Activated CD8-positive, alpha-beta T cell treated with anti-CD3 and anti-CD28 coated beads for 36 hours (primary cell): Measurements from ENCODE around the gene NFATC3. TPM values are rescaled to one million over a fixed set of nuclear protein-coding genes. Genes with fewer than 3 reads are reported as not detected.

Experiments
- ATAC-seq: fragments of 200-7000 bp; cut with Tn5 transposase; one replicate; pipeline ENCODE4 v1.10.0; 2021; ENCODE audit warnings: mild to moderate bottlenecking, moderate library complexity
- CTCF ChIA-PET: fragments of 350-600 bp; sonication (Branson Sonifier 250); formaldehyde crosslinking; loops from one replicate; lab custom pipeline; 2021; ENCODE audit warnings: antibody characterized with exemption; lab: Charles Lee
- POLR2A ChIA-PET: fragments of 350-600 bp; sonication (Branson Sonifier 250); formaldehyde crosslinking; loops from one replicate; lab custom pipeline; 2021; ENCODE audit warnings: antibody characterized with exemption; lab: Charles Lee
- DNase-seq: peaks from one replicate; pipeline ENCODE4 v3.0.0-alpha.2; 2020
- H3K27ac Mint-ChIP-seq: one replicate; pipeline ENCODE4 v1.8.0; 2021; ENCODE audit warnings: mild to moderate bottlenecking, mixed read lengths
- H3K27me3 Mint-ChIP-seq: one replicate; pipeline ENCODE4 v1.8.0; 2021; ENCODE audit warnings: mixed read lengths
- H3K36me3 Mint-ChIP-seq: one replicate; pipeline ENCODE4 v1.8.0; 2021; ENCODE audit warnings: low read depth, mixed read lengths
- H3K4me1 Mint-ChIP-seq: one replicate; pipeline ENCODE4 v1.8.0; 2021; ENCODE audit warnings: low read depth, mixed read lengths
- H3K4me3 Mint-ChIP-seq: one replicate; pipeline ENCODE4 v1.8.0; 2021; ENCODE audit warnings: mild to moderate bottlenecking, moderate library complexity, mixed read lengths
- H3K9me3 Mint-ChIP-seq: one replicate; pipeline ENCODE4 v1.8.0; 2021; ENCODE audit warnings: mixed read lengths
- CTCF ChIP-seq: fragments of 200-600 bp; IDR thresholded peaks from one replicate; pipeline ENCODE4 v1.8.0; 2022; ENCODE audit warnings: antibody characterized with exemption, mild to moderate bottlenecking
- intact Hi-C: fragments of 100-400 bp; cut with micrococcal nuclease; formaldehyde crosslinking; loops from one replicate; pipeline ENCODE4 v1.10.0; 2022
- total RNA-seq, 2 experiments: library from RNA; stranded (reverse); gene quantifications; one replicate each; pipeline ENCODE4 v1.2.3, GENCODE V29; 2021

NFATC3 gene
- total RNA-seq, 2 experiments from 2014 or later = 102 to 104 TPM

- no peaks in the 10 kb centered on the region for H3K27me3 Mint-ChIP-seq
- ChIA-PET CTCF (interaction anchor here (0.9 to 2.6 kb wide), 7 partner anchors 10 to 106 kb away, joined by 3 to 7 read pairs (median 4); no protein-coding TSS in a partner anchor), POLR2A (interaction anchor here (0.6 kb wide), 1 partner anchor 88 kb away, joined by 3 read pairs; no protein-coding TSS in a partner anchor)
- peak overlapping the region; percentile 56 for H3K27ac Mint-ChIP-seq
- no peak for TF ChIP-seq CTCF
- intact Hi-C loops = no loop called here
- no peak for DNase-seq
- peak; percentile 84 for ATAC-seq
- no peak overlapping the region for H3K4me3 Mint-ChIP-seq
- no peaks in the 10 kb centered on the region for H3K9me3 Mint-ChIP-seq
- H3K36me3 Mint-ChIP-seq = peaks cover 12% of the 10 kb centered on the region
- peaks cover 16% of the 10 kb centered on the region for H3K4me1 Mint-ChIP-seq
Measured at GRCh38 chr16:68200088-68200783, 115.1 kb downstream of the NFATC3 start.

GRCh38 chr16:68202091-68202519 lies 116.9 kb downstream of the NFATC3 start:
- H3K4me3 Mint-ChIP-seq = no peak overlapping the region
- peaks cover 17% of the 10 kb centered on the region for H3K4me1 Mint-ChIP-seq
- TF ChIP-seq CTCF = no peak
- ATAC-seq = peak; percentile 42
- CTCF ChIA-PET = interaction anchor here (2.6 kb wide), 1 partner anchor 26 kb away, joined by 7 read pairs; no protein-coding TSS in a partner anchor
- H3K27ac Mint-ChIP-seq = no peak overlapping the region
- no peaks in the 10 kb centered on the region for H3K27me3 Mint-ChIP-seq
- no peak for DNase-seq
- H3K36me3 Mint-ChIP-seq = peaks cover 14% of the 10 kb centered on the region
- H3K9me3 Mint-ChIP-seq = no peaks in the 10 kb centered on the region
- intact Hi-C loops = no loop called here
- POLR2A ChIA-PET = interaction anchor here (0.6 to 1.3 kb wide), 3 partner anchors 10 to 20 kb away, joined by 3 to 5 read pairs (median 3); no protein-coding TSS in a partner anchor

GRCh38 chr16:68206245-68206644 lies 121.1 kb downstream of the NFATC3 start:
- Mint-ChIP-seq H3K36me3 (peaks cover 25% of the 10 kb centered on the region), H3K4me1 (peaks cover 27% of the 10 kb centered on the region), H3K9me3 (no peaks in the 10 kb centered on the region), H3K27ac (no peak overlapping the region), H3K4me3 (no peak overlapping the region), H3K27me3 (no peaks in the 10 kb centered on the region)
- TF ChIP-seq CTCF = no peak
- ChIA-PET CTCF (interaction anchor here (1.4 kb wide), 1 partner anchor 103 kb away, joined by 3 read pairs; no protein-coding TSS in a partner anchor), POLR2A (interaction anchor here (0.5 to 1.0 kb wide), 4 partner anchors 10 to 28 kb away, joined by 3 to 5 read pairs (median 3); no protein-coding TSS in a partner anchor)
- no peak for ATAC-seq
- intact Hi-C loops = no loop called here
- no peak for DNase-seq

GRCh38 chr16:68214726-68215125 lies 129.6 kb downstream of the NFATC3 start:
- ATAC-seq (no peak), DNase-seq (no peak)
- CTCF ChIA-PET = interaction anchor here (0.9 to 4.8 kb wide), 3 partner anchors 13 to 571 kb away, joined by 3 to 26 read pairs (median 3); no protein-coding TSS in a partner anchor
- intact Hi-C loops = no loop called here
- H3K36me3 Mint-ChIP-seq = peaks cover 19% of the 10 kb centered on the region
- no peaks in the 10 kb centered on the region for H3K9me3 Mint-ChIP-seq
- POLR2A ChIA-PET = interaction anchor here (0.6 to 1.5 kb wide), 3 partner anchors 19 to 85 kb away, joined by 3 to 4 read pairs (median 3); no protein-coding TSS in a partner anchor
- no peaks in the 10 kb centered on the region for H3K27me3 Mint-ChIP-seq
- H3K27ac Mint-ChIP-seq = peak overlapping the region; percentile 57
- TF ChIP-seq CTCF = no peak
- H3K4me1 Mint-ChIP-seq = peaks cover 33% of the 10 kb centered on the region
- no peak overlapping the region for H3K4me3 Mint-ChIP-seq
